NCI-H128 (cell line): ENCODE measurements around the gene RFC1.

Experiments used
- DNase-seq: peaks from one replicate; lab custom pipeline; 2025; ENCODE audit not compliant: unreplicated experiment; lab: John Stamatoyannopoulos, UW

RFC1 gene

GRCh38 chr4:39255266-39255665, 110.9 kb downstream of the RFC1 start:
- DNase-seq, result no peak

DNA sequence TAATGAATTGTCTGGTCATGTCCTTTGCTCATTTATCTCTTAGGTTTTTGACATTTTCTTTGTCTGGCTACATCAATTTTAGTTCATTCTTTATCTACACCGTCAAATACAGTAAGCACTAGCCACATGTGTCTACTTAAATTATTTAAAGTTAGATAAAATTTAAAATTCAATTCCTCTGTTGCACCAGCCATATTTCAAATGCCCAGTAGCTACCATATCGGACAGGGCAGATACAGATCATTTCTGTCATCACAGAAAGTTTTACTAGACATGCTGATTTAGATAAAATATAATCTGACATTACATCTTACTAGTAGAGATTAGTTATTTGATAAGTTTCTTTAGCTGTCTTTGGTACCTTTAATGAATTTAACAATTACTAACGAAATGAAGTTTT, 122.7 kb downstream of the RFC1 start:
- DNase-seq, result no peak
